Measurements from ENCODE around the gene ADAMTSL3.

The ADAMTSL3 gene, protein sequence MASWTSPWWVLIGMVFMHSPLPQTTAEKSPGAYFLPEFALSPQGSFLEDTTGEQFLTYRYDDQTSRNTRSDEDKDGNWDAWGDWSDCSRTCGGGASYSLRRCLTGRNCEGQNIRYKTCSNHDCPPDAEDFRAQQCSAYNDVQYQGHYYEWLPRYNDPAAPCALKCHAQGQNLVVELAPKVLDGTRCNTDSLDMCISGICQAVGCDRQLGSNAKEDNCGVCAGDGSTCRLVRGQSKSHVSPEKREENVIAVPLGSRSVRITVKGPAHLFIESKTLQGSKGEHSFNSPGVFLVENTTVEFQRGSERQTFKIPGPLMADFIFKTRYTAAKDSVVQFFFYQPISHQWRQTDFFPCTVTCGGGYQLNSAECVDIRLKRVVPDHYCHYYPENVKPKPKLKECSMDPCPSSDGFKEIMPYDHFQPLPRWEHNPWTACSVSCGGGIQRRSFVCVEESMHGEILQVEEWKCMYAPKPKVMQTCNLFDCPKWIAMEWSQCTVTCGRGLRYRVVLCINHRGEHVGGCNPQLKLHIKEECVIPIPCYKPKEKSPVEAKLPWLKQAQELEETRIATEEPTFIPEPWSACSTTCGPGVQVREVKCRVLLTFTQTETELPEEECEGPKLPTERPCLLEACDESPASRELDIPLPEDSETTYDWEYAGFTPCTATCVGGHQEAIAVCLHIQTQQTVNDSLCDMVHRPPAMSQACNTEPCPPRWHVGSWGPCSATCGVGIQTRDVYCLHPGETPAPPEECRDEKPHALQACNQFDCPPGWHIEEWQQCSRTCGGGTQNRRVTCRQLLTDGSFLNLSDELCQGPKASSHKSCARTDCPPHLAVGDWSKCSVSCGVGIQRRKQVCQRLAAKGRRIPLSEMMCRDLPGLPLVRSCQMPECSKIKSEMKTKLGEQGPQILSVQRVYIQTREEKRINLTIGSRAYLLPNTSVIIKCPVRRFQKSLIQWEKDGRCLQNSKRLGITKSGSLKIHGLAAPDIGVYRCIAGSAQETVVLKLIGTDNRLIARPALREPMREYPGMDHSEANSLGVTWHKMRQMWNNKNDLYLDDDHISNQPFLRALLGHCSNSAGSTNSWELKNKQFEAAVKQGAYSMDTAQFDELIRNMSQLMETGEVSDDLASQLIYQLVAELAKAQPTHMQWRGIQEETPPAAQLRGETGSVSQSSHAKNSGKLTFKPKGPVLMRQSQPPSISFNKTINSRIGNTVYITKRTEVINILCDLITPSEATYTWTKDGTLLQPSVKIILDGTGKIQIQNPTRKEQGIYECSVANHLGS (N-terminal part only)

DNA sequence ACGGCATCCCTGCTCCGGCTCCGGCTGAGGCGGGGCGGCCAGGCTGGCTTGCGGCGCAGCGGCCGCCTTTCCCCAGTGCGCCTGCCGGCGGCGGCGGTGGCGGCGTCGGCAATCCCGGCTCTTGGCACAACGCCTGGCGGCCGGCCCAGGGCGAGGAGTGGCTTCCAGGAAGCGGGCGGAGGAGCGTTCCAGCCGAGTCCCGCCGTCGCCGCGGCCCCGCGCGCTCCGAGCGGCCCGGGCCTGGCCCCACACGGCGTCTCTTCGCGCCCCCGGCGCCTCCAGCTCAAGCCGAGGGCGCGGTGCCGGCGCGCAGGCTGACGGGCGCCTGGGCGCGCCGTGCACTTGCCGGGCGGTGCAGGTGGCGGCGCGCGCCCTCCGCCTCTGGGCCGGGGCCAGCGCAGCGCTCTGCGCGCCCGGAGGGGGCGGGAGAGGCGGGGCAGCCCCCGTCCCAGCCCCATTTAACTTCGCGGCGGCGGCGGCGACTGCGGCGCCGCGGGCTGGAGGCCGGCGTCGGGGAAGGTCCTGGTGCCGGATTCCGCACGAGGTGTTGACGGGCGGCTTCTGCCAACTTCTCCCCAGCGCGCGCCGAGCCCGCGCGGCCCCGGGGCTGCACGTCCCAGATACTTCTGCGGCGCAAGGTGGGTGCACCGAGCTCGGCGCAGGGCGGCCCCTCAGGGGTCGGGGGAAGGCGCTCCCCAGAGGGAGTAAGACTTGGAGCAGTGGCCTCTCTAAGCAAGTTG, at the start of gene ADAMTSL3:
Gene ADAMTSL3, plus strand, starts transcription at position 485 of the 740 bp plus-strand sequence. CDS start 1,639 bp downstream, outside the sequence.
- Mint-ChIP-seq H3K4me1 (ENCODE audit: low read depth) (no peaks in the 10 kb centered on the region), H3K4me3 (no peak within 1 kb of the TSS), H3K9me3 (no peaks in the 10 kb centered on the region), H3K27ac (no peak within 1 kb of the TSS), H3K36me3 (ENCODE audit: low read depth) (no peaks in the 10 kb centered on the region), H3K27me3 (peaks cover 36% of the 10 kb centered on the region)

DNA sequence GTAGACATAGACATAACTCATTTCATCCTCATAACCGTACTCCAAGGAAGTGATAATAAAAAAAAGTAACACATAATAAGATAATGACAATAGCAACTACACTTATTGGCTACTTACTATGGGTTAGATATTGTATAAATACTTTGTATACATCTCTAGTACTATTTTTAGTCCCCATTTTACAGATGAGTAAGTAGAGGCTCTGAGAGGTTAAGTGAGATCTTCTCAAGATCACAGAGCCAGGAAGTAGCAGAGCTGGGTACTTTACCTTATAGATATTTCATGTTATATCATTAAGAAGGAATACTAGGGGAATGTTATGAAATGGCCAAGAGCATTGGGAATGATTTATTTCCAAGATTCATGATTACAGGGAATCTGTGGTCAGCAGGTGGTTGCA, 49.4 kb upstream of the ADAMTSL3 start:
- peaks cover 6% of the 10 kb centered on the region for H3K27me3 Mint-ChIP-seq
- H3K36me3 Mint-ChIP-seq (ENCODE audit: low read depth), result no peaks in the 10 kb centered on the region
- peaks cover 9% of the 10 kb centered on the region for H3K9me3 Mint-ChIP-seq
- no peak overlapping the region for H3K27ac Mint-ChIP-seq
- H3K4me1 Mint-ChIP-seq (ENCODE audit: low read depth), result no peaks in the 10 kb centered on the region
- no peak overlapping the region for H3K4me3 Mint-ChIP-seq

DNA sequence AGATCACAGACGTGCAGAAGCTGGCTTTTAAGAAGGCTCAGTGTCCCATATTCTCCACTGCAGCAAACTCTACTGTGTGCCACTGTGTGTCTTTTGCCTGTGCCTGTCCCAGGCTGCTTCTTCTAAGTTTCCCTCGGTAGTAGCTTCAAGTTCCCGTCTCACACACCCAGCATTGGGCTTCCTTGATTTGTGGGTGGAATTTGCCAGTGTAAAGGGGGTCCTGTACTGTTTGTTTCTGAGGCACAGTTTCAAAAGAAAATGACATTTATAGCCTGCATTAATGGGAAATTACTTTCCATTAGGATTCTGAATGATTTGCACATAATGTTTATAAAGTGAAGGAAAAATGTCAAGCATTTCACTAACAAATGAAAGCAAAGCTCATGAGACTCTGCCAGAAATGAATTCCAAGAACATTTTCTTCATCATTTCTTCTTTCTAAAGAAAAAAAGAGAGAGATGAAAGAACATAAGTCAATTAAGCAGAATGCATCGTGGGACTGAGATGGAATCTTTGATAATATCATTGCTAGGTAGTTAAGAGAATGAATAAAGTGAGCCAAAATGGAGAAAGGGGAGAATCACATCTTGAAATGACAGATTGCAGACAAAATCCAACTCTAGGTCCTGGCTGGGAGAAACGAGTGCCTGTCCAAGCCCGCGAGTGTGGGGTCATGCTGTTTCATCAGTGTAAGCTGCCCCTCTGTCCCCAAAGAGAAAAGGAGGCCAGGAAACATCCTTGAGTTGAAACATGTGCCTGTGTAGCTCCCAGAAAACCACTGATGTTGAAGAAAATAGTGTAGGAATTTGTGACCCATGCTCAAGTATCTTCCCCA, 48.6 kb upstream of the ADAMTSL3 start:
- Mint-ChIP-seq H3K36me3 (ENCODE audit: low read depth) (no peaks in the 10 kb centered on the region), H3K4me3 (no peak overlapping the region), H3K27ac (no peak overlapping the region), H3K9me3 (peaks cover 6% of the 10 kb centered on the region), H3K4me1 (ENCODE audit: low read depth) (no peaks in the 10 kb centered on the region), H3K27me3 (no peaks in the 10 kb centered on the region)

DNA sequence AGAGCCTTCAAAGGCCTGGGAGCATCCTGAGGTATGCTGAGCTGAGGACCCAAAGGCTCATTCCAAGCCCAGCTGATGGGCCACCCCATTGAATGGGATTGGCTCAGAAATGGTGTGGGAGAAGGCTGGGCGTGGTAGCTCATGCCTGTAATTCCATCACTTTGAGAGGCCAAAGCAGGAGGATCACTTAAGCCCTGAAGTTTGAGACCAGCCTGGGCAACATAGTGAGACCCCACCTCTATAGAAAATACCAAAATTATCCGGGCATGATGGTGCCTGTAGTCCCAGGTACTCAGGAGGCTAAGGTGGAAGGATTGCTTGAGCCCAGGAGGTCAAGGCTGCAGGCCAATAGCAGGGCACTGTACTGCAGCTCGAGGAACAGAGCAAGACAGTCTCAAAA, 43.8 kb upstream of the ADAMTSL3 start:
- no peaks in the 10 kb centered on the region for H3K36me3 Mint-ChIP-seq (ENCODE audit: low read depth)
- no peaks in the 10 kb centered on the region for H3K4me1 Mint-ChIP-seq (ENCODE audit: low read depth)
- H3K4me3 Mint-ChIP-seq, result no peak overlapping the region
- H3K9me3 Mint-ChIP-seq, result no peaks in the 10 kb centered on the region
- H3K27ac Mint-ChIP-seq, result no peak overlapping the region
- H3K27me3 Mint-ChIP-seq, result no peaks in the 10 kb centered on the region

DNA sequence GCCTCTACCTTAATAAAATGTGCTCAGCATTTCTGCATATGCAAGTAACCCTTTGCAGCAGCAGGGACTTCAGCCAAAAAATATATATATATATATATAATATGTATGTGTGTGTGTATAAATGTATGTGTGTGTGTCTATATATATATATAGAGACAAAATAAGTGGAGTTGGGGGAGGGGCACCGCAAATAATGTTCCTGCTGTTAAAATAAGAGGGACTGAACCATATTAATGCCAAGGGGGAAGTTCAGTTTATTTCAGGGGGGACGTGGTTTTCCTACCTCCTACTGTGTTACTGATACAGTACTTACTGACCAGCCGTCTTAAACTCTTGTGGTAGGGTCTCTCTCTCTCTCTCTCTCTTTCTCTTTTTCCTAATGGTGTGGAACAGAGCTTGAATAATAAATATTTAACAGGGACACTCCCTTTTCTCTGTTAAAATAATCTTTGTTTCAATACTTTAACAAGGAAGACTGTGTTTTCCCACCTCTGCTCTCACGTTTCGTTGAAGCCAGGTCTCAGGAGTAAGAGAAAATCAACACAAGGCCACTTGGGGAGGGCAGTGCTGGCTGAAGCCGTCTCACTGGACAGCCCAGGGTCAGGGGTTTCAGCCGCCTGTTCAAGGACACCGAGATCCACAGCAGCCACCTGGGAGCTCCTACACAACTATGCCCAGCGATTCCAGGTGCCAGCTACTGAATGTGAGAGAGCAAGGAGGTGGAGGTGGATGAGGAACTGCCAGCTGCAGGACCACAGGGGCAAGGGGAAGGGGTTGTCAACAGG, 42.8 kb upstream of the ADAMTSL3 start:
- no peak overlapping the region for H3K27ac Mint-ChIP-seq

DNA sequence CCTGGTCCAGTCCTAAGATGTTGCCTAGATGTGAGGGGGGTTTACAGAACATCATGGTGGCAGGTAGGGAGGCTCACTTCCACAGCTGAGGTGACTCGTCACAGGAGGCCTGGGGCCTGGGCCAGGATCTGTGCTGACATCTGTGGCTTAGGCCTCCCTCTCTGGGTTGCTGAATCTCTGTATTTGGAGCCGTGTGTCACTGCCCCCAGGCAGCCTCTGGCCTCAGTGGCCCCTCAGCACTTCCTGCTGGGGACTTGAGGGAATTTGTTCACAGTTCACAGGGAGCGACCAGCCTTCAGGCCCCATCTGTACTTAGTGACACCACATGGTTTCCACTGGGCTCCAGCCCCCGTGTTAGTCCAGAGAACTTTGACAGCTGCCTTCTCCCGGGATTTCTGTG, 41.7 kb upstream of the ADAMTSL3 start:
- no peaks in the 10 kb centered on the region for H3K4me1 Mint-ChIP-seq (ENCODE audit: low read depth)
- no peaks in the 10 kb centered on the region for H3K36me3 Mint-ChIP-seq (ENCODE audit: low read depth)
- no peak overlapping the region for H3K4me3 Mint-ChIP-seq
- no peaks in the 10 kb centered on the region for H3K27me3 Mint-ChIP-seq
- H3K9me3 Mint-ChIP-seq, result no peaks in the 10 kb centered on the region
- H3K27ac Mint-ChIP-seq, result no peak overlapping the region

More for the DNA sequence above, 42.8 kb upstream of the ADAMTSL3 start:
- H3K9me3 Mint-ChIP-seq, result no peaks in the 10 kb centered on the region
- H3K4me1 Mint-ChIP-seq (ENCODE audit: low read depth), result no peaks in the 10 kb centered on the region
- H3K36me3 Mint-ChIP-seq (ENCODE audit: low read depth), result no peaks in the 10 kb centered on the region
- no peaks in the 10 kb centered on the region for H3K27me3 Mint-ChIP-seq
- H3K4me3 Mint-ChIP-seq, result no peak overlapping the region

DNA sequence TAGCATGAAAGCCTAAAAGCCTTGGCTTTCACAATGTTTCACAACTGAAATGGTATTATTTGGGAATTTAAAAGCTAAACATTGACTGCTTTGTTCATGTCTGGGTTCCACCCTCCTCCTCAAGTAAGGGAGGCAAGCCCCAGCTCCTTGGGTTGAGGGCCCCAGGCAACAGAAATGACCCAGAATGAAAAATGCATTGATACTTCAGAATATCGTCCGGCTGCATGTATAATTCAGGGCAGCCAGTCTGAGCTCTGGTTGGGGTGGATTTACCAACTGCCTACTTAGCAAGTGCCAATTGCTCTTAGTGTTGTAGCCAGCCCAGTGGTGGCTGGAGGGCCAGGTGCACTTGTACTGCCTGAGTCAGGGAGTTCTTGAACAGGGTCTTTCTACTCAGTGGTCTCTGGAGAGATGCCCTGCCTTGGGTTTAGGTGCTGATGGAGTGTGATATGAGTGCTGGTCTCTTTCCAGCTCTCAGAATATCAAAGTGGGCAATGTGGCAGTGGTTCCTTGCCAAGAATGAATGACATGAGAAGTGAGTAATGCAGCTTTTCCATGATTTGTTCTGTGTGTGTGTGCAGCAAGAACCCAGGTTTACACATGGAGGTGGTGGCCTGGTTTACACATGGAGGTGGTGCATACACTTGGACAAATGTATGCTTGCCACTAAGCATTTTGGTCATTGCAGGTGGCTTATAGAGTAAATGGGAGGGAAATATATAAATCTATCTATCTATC, 40.9 kb upstream of the ADAMTSL3 start:
- H3K27me3 Mint-ChIP-seq, result no peaks in the 10 kb centered on the region
- no peaks in the 10 kb centered on the region for H3K4me1 Mint-ChIP-seq (ENCODE audit: low read depth)

DNA sequence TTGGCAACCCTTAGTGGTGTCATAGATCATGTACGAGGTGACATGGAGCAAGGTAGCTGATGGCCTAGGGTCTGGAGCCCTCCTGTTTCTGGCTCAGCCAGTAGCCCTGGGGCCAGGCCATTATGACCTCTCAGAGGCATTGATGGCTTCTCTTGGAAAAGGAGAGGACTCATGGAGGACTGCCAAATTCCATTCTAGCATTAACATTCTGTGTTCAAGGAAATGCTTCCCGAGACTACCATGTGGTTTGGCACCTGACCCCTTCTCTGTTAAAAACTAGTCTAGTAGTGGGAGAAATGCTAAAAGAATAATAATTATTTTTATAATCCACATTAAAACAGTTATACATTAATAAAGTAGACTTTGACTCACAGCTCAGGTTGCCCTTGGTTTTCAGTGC, 40.2 kb upstream of the ADAMTSL3 start:
- Mint-ChIP-seq H3K4me1 (ENCODE audit: low read depth) (no peaks in the 10 kb centered on the region), H3K9me3 (no peaks in the 10 kb centered on the region), H3K27me3 (no peaks in the 10 kb centered on the region), H3K36me3 (ENCODE audit: low read depth) (no peaks in the 10 kb centered on the region), H3K4me3 (no peak overlapping the region), H3K27ac (no peak overlapping the region)

More for the DNA sequence above, 40.9 kb upstream of the ADAMTSL3 start:
- H3K27ac Mint-ChIP-seq, result no peak overlapping the region
- no peak overlapping the region for H3K4me3 Mint-ChIP-seq
- H3K9me3 Mint-ChIP-seq, result no peaks in the 10 kb centered on the region
- no peaks in the 10 kb centered on the region for H3K36me3 Mint-ChIP-seq (ENCODE audit: low read depth)

DNA sequence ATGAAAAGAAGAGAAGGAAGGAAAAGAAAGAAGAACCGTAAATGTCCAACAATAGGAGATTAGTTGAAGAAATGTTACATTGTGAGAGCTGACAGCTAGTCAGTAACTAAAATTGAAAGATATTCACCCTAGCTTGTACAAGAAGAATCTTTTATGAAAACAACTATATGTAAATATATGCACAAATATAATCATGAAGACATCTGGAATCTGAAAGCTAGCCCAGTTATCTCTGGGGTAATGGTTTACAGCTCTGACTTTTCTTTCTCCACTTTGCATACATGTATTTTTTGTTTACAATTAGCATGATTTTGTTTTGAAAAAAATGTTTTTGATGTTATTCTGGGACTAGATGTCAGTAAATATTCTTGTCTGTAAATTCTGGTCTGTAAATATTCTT, 37.1 kb upstream of the ADAMTSL3 start:
- H3K27me3 Mint-ChIP-seq, result no peaks in the 10 kb centered on the region
- no peak overlapping the region for H3K27ac Mint-ChIP-seq
- no peaks in the 10 kb centered on the region for H3K9me3 Mint-ChIP-seq
- no peak overlapping the region for H3K4me3 Mint-ChIP-seq
- no peaks in the 10 kb centered on the region for H3K36me3 Mint-ChIP-seq (ENCODE audit: low read depth)
- H3K4me1 Mint-ChIP-seq (ENCODE audit: low read depth), result no peaks in the 10 kb centered on the region

DNA sequence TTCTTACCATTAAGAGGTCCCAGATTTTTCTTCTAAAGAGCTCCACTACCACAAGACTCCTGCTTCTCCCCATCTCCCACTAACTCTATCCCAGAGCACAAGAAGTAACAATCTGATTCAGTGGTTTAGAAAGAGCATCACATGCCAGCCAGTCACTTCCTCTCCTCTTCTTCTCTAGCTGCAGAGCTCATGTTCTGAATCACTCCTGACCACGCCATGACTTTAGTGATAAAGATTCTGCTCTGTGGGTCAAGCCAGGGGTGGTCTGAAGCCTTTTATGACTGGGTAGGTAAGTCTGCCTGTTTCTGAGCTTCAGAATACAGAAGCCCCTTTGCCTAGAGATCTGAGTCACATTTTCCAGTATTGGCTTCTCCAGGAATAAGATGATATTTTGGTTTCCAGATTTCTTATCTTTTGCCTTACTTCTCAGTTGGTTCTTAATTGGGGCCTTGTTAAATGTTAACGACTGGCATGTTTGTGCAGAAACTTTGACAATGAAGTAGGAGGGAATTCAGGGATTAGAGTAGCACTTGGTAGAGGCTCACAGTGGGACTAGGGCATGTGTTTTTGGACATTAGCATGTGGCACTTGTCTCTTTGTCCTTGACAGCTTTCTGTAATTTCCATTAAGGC, 27.6 kb upstream of the ADAMTSL3 start:
- H3K27me3 Mint-ChIP-seq, result peaks cover 4% of the 10 kb centered on the region
- H3K4me1 Mint-ChIP-seq (ENCODE audit: low read depth), result peaks cover 7% of the 10 kb centered on the region
- no peaks in the 10 kb centered on the region for H3K36me3 Mint-ChIP-seq (ENCODE audit: low read depth)
- H3K9me3 Mint-ChIP-seq, result peaks cover 4% of the 10 kb centered on the region
- no peak overlapping the region for H3K4me3 Mint-ChIP-seq
- H3K27ac Mint-ChIP-seq, result no peak overlapping the region

DNA sequence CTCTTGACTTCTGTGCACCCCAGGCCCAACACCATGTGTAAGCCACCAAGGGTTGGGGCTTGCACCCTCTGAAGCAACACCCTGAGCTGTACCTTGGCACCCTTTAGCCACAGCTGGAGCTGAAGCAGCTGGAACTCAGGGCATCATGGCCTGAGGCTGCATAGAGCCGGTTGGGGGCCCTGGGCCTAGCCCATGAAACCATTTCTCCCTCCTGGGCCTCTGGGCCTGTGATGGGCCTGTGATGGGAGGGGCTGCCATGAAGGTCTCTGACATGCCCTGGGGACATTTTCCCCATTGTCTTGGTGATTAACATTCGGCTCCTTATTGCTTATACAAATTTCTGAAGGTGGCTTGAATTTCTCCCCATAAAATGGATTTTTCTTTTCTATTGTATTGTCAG, 22.4 kb upstream of the ADAMTSL3 start:
- H3K36me3 Mint-ChIP-seq (ENCODE audit: low read depth), result no peaks in the 10 kb centered on the region

DNA sequence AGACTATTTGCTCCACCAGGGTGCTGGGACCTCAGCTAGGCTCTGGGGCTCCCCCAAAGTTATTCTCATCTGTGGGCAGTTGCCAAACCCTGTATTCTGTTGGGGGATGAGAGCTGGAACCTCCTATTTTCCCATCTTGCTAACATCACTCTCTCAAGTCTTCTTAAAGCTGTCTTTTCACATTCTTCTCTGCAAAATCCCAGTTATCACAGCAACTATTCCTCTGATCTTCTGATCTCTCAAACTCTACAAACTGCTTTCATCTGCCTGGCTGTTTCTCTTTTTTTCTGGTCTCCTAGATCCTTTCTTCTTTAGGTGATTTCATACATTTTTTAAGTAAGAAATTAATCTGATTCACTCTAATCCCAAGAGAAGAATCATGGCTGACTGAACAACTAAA, 10.7 kb upstream of the ADAMTSL3 start:
- Mint-ChIP-seq H3K27me3 (peaks cover 3% of the 10 kb centered on the region), H3K4me3 (no peak overlapping the region), H3K4me1 (ENCODE audit: low read depth) (no peaks in the 10 kb centered on the region), H3K9me3 (peaks cover 22% of the 10 kb centered on the region), H3K36me3 (ENCODE audit: low read depth) (peaks cover 3% of the 10 kb centered on the region), H3K27ac (no peak overlapping the region)

More for the DNA sequence above, 22.4 kb upstream of the ADAMTSL3 start:
- Mint-ChIP-seq H3K4me3 (no peak overlapping the region), H3K27ac (no peak overlapping the region), H3K27me3 (no peaks in the 10 kb centered on the region), H3K9me3 (no peaks in the 10 kb centered on the region), H3K4me1 (ENCODE audit: low read depth) (peaks cover under 1% of the 10 kb centered on the region)

Data from stimulated activated naive CD8-positive, alpha-beta T cell treated with anti-CD3 and anti-CD28 coated beads, Interleukin-15, Interleukin-2, amounts not matched to agents 100 ng/mL and 50 ng/mL, for 24 hours (primary cell).